Measurements from ENCODE around the gene SYT9.

GRCh38 chr11:7246179-7246578 is 5.5 kb upstream of the SYT9 start:
- TF ChIP-seq CTCF (conservative IDR thresholded peaks at IDR 0.05) (no peak), EZH2 (IDR thresholded peaks at IDR 0.05; ENCODE audit: low read depth) (no peak)
